Astrocyte (in vitro differentiated cells and primary cell): ENCODE results near the gene CDYL. TPM values are rescaled to one million over a fixed set of nuclear protein-coding genes. Genes with fewer than 3 reads are reported as not detected.

Experiments used
- DNase-seq: peaks from one replicate; pipeline ENCODE4 v3.0.0-alpha.2; 2010; ENCODE audit warnings: low read depth
- FAIRE-seq: peaks from 2 replicates; lab custom pipeline; 2011; peaks lifted over from hg19 to GRCh38; lab: Jason Lieb, UNC
- H2AFZ ChIP-seq: 2 replicates; pipeline ENCODE4 v1.6.0; 2012; ENCODE audit warnings: low read depth, low read length, inconsistent platforms
- H3K27ac ChIP-seq: 2 replicates; pipeline ENCODE4 v1.5.1; 2011; ENCODE audit warnings: low read depth, low read length, inconsistent platforms
- H3K27me3 ChIP-seq: 2 replicates; pipeline ENCODE4 v1.6.0; 2011; ENCODE audit warnings: low read length, inconsistent platforms; ENCODE audit not compliant: insufficient read depth
- H3K36me3 ChIP-seq: 2 replicates; pipeline ENCODE4 v1.5.1; 2011; ENCODE audit warnings: low read length, inconsistent platforms; ENCODE audit not compliant: insufficient read depth
- H3K4me1 ChIP-seq: 2 replicates; pipeline ENCODE4 v1.5.1; 2011; ENCODE audit warnings: low read length, inconsistent platforms; ENCODE audit not compliant: insufficient read depth
- H3K4me2 ChIP-seq: 2 replicates; pipeline ENCODE4 v1.6.0; 2012; ENCODE audit warnings: low read length, inconsistent platforms
- H3K4me3 ChIP-seq: 2 replicates; pipeline ENCODE4 v1.5.1; 2011; ENCODE audit warnings: low read depth, mild to moderate bottlenecking, low read length, inconsistent platforms; ENCODE audit not compliant: insufficient read depth
- H3K79me2 ChIP-seq: 2 replicates; pipeline ENCODE4 v1.6.0; 2012; ENCODE audit warnings: mild to moderate bottlenecking, low read length, inconsistent platforms; ENCODE audit not compliant: insufficient read depth
- H3K9ac ChIP-seq: 2 replicates; pipeline ENCODE4 v1.6.0; 2012; ENCODE audit warnings: mild to moderate bottlenecking, low read length, inconsistent platforms
- H3K9me3 ChIP-seq: 2 replicates; pipeline ENCODE4 v1.5.1; 2012; ENCODE audit warnings: low read depth, mild to moderate bottlenecking, low read length, inconsistent platforms; ENCODE audit not compliant: insufficient read depth
- H4K20me1 ChIP-seq: 2 replicates; pipeline ENCODE4 v1.6.0; 2012; ENCODE audit warnings: low read length, inconsistent platforms; ENCODE audit not compliant: insufficient read depth
- H3K27ac Mint-ChIP-seq: one replicate; pipeline ENCODE4 v1.8.0; 2021; ENCODE audit warnings: mild to moderate bottlenecking, mixed read lengths; ENCODE audit not compliant: unreplicated experiment
- H3K27me3 Mint-ChIP-seq: one replicate; pipeline ENCODE4 v1.8.0; 2021; ENCODE audit warnings: low read depth, mixed read lengths; ENCODE audit not compliant: unreplicated experiment
- H3K36me3 Mint-ChIP-seq: one replicate; pipeline ENCODE4 v1.8.0; 2021; ENCODE audit warnings: low read depth, mixed read lengths; ENCODE audit not compliant: unreplicated experiment
- H3K4me1 Mint-ChIP-seq: one replicate; pipeline ENCODE4 v1.8.0; 2021; ENCODE audit warnings: low read depth, mixed read lengths; ENCODE audit not compliant: unreplicated experiment
- H3K4me3 Mint-ChIP-seq: one replicate; pipeline ENCODE4 v1.8.0; 2021; ENCODE audit warnings: mild to moderate bottlenecking, moderate library complexity, mixed read lengths; ENCODE audit not compliant: unreplicated experiment
- H3K9me3 Mint-ChIP-seq: one replicate; pipeline ENCODE4 v1.8.0; 2021; ENCODE audit warnings: mild to moderate bottlenecking, mixed read lengths; ENCODE audit not compliant: unreplicated experiment
- EZH2 ChIP-seq: IDR thresholded peaks from 2 replicates; pipeline ENCODE4 v1.6.1; 2012; ENCODE audit warnings: mild to moderate bottlenecking, low read length, inconsistent platforms; ENCODE audit not compliant: insufficient read depth
- total RNA-seq: library from RNA; stranded (reverse); gene quantifications from 2 replicates; pipeline ENCODE4 v1.2.1, GENCODE V29; 2021
- TF ChIP-seq, protein P1 (sequence below): IDR thresholded peaks from 2 replicates; pipeline ENCODE4 v1.5.1; 2011; ENCODE audit warnings: low read depth, mild to moderate bottlenecking, inconsistent platforms, low read length, moderate library complexity; ENCODE audit not compliant: insufficient read depth

Gene CDYL
- total RNA-seq, 1 donor from 2014 or later: 87.1 TPM

DNA sequence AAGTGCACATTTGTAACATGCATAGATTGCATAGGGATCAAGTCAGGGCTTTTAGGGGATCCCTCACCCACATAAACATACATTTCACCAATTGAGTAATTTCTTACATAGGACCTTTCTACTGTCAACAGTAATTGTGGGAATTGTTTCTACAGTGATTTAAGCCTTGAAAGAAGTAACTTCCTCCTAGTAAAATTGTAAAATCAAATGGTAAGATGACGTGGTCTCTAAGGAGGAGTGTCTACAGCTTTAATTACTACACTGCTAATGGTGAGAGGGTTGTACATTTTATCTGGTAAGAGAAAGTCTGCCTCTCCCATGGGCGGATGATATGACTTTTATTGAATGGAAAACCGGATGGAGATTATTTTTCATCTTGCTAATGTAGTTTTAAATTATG is 129.6 kb downstream of the CDYL start:
- Mint-ChIP-seq H3K4me1 (peaks cover 9% of the 10 kb centered on the region), H3K27me3 (no peaks in the 10 kb centered on the region), H3K27ac (no peak overlapping the region), H3K9me3 (no peaks in the 10 kb centered on the region), H3K4me3 (no peak overlapping the region), H3K36me3 (peaks cover 11% of the 10 kb centered on the region)
- no peak for TF ChIP-seq EZH2
- TF ChIP-seq, protein P1, sequence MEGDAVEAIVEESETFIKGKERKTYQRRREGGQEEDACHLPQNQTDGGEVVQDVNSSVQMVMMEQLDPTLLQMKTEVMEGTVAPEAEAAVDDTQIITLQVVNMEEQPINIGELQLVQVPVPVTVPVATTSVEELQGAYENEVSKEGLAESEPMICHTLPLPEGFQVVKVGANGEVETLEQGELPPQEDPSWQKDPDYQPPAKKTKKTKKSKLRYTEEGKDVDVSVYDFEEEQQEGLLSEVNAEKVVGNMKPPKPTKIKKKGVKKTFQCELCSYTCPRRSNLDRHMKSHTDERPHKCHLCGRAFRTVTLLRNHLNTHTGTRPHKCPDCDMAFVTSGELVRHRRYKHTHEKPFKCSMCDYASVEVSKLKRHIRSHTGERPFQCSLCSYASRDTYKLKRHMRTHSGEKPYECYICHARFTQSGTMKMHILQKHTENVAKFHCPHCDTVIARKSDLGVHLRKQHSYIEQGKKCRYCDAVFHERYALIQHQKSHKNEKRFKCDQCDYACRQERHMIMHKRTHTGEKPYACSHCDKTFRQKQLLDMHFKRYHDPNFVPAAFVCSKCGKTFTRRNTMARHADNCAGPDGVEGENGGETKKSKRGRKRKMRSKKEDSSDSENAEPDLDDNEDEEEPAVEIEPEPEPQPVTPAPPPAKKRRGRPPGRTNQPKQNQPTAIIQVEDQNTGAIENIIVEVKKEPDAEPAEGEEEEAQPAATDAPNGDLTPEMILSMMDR: no peak
- DNase-seq: no peak
- H3K4me3 ChIP-seq: no peak overlapping the region
- peaks cover 32% of the 10 kb centered on the region for H4K20me1 ChIP-seq
- H2AFZ ChIP-seq: no peak overlapping the region
- H3K27ac ChIP-seq: no peak overlapping the region
- peaks cover 10% of the 10 kb centered on the region for H3K79me2 ChIP-seq
- no peak overlapping the region for H3K4me2 ChIP-seq
- H3K9me3 ChIP-seq: no peaks in the 10 kb centered on the region
- H3K27me3 ChIP-seq: no peaks in the 10 kb centered on the region
- no peaks in the 10 kb centered on the region for H3K4me1 ChIP-seq
- H3K36me3 ChIP-seq: no peaks in the 10 kb centered on the region
- no peak for FAIRE-seq
- H3K9ac ChIP-seq: no peak overlapping the region

DNA sequence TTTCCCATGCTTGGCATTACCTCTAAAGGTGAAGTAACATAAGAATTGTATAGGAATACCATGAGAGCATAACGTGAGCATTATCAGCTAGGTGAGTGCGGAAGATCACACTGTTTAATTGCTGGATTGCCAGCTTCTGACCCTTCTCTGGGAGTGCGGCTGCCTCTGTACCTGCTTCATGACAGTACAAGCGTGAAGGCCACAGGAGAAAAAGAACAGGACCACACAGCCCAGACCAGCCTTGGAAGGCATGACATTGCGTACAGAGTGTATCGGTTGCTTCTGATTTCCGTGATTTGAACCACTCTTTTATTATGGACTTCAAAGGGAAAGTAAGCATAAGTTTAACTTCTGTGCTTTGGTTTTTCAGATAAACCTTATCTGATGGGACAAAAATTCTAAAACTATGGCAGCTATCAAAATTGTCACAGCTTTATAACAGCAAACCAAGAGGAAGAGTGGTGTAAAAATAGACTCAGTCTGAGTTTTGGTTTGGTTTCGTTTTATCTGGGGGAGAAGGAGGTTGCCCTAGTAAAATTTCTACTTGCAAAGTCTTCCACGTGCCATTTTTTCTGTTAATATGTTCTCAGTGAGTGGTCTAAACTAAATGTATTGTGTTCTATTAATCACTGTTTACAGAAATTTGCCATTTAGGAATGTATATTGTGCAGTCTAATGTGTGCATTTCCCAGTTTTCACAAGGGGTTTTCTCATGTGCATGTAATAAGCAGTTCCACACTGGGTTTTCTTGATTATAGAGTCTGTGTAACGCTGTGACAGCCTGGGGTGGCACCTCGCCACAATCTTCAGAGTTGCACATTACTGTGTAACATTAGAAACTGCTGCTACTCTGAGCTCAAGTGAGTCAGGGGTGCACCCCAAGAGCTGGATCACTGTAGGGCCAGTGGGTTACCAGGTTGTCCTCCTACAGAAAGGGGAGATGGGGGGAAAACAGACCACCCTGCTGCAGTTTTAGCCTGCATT is 130.4 kb downstream of the CDYL start:
- peaks cover 9% of the 10 kb centered on the region for H3K4me1 Mint-ChIP-seq
- Histone ChIP-seq H2AFZ (no peak overlapping the region), H4K20me1 (peaks cover 32% of the 10 kb centered on the region), H3K27me3 (no peaks in the 10 kb centered on the region), H3K36me3 (no peaks in the 10 kb centered on the region), H3K9ac (no peak overlapping the region), H3K79me2 (peaks cover 13% of the 10 kb centered on the region), H3K27ac (no peak overlapping the region), H3K4me3 (no peak overlapping the region), H3K4me2 (no peak overlapping the region), H3K4me1 (no peaks in the 10 kb centered on the region), H3K9me3 (no peaks in the 10 kb centered on the region)
- no peaks in the 10 kb centered on the region for H3K27me3 Mint-ChIP-seq
- TF ChIP-seq EZH2: no peak
- TF ChIP-seq, protein P1: no peak
- no peak overlapping the region for H3K27ac Mint-ChIP-seq
- H3K36me3 Mint-ChIP-seq: peaks cover 16% of the 10 kb centered on the region
- no peaks in the 10 kb centered on the region for H3K9me3 Mint-ChIP-seq
- DNase-seq (no peak), FAIRE-seq (no peak)
- H3K4me3 Mint-ChIP-seq: no peak overlapping the region

DNA sequence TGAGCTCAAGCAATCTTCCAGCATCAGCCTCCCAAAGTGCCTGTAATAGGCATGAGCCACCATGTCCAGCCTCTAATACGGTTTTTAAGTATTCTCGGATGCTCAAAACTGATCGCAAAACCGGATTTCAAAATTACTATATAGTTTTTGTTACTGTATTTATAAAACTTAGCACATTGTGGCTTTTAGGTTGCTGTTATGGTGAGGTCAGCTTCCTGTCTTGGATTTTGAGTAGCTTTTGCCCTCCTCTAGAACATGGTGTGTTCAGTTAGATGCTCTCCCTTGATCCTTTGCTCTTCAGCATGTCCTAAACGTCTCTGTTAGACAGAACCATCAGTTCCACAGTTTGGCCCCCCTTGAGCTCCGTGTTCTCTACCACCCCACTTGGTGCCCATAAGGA is 131.4 kb downstream of the CDYL start:
- no peak for FAIRE-seq

More for the DNA sequence above, 131.4 kb downstream of the CDYL start:
- DNase-seq: no peak
- H3K9ac ChIP-seq: no peak overlapping the region
- no peak overlapping the region for H3K4me2 ChIP-seq
- no peaks in the 10 kb centered on the region for H3K27me3 ChIP-seq
- H3K9me3 Mint-ChIP-seq: no peaks in the 10 kb centered on the region
- H3K27ac Mint-ChIP-seq: no peak overlapping the region
- no peaks in the 10 kb centered on the region for H3K9me3 ChIP-seq
- no peaks in the 10 kb centered on the region for H3K27me3 Mint-ChIP-seq
- peaks cover 13% of the 10 kb centered on the region for H3K79me2 ChIP-seq
- no peaks in the 10 kb centered on the region for H3K36me3 ChIP-seq
- H3K36me3 Mint-ChIP-seq: peaks cover 16% of the 10 kb centered on the region
- H3K4me3 ChIP-seq: no peak overlapping the region
- H3K4me1 Mint-ChIP-seq: peaks cover 9% of the 10 kb centered on the region
- no peak overlapping the region for H3K27ac ChIP-seq
- H4K20me1 ChIP-seq: peaks cover 36% of the 10 kb centered on the region
- H3K4me3 Mint-ChIP-seq: no peak overlapping the region
- H2AFZ ChIP-seq: no peak overlapping the region
- H3K4me1 ChIP-seq: no peaks in the 10 kb centered on the region
- TF ChIP-seq EZH2: no peak
- TF ChIP-seq, protein P1: no peak
